ENCODE data around the gene GPS1. TPM values are rescaled to one million over a fixed set of nuclear protein-coding genes. Genes with fewer than 3 reads are reported as not detected.

The GPS1 gene
- total RNA-seq, 2 donors from 2014 or later = 112 to 114 TPM

- peak overlapping the region; percentile 65 for H3K4me3 Mint-ChIP-seq
- H3K36me3 Mint-ChIP-seq = no peaks in the 10 kb centered on the region
- peaks cover 0 to 2% of the 10 kb centered on the region in 2 donors for H3K4me1 Mint-ChIP-seq (ENCODE audit: low read depth in 2 of 2)
- H3K9me3 Mint-ChIP-seq = no peaks in the 10 kb centered on the region
- H3K27me3 Mint-ChIP-seq = no peaks in the 10 kb centered on the region
- ATAC-seq = peak in 1 of 2 donors; percentile 2
- DNase-seq (ENCODE audit: low spot score) = peak; percentile 64
- peak overlapping the region; percentile 53 to 72 for H3K27ac Mint-ChIP-seq
Measured at GRCh38 chr17:82098939-82099763, 47.5 kb downstream of the GPS1 start.

GRCh38 chr17:82100502-82101298 lies 49.0 kb downstream of the GPS1 start:
- H3K4me3 Mint-ChIP-seq = no peak overlapping the region

GRCh38 chr17:82101301-82101715 lies 49.6 kb downstream of the GPS1 start:
- Mint-ChIP-seq H3K4me1 (ENCODE audit: low read depth in 2 of 2) (peaks cover 5 to 6% of the 10 kb centered on the region in 2 donors), H3K27ac (no peak overlapping the region), H3K27me3 (no peaks in the 10 kb centered on the region), H3K36me3 (no peaks in the 10 kb centered on the region), H3K4me3 (no peak overlapping the region), H3K9me3 (no peaks in the 10 kb centered on the region)
- ATAC-seq (no peak), DNase-seq (ENCODE audit: low spot score) (no peak)

More at GRCh38 chr17:82100502-82101298, 49.0 kb downstream of the GPS1 start:
- H3K36me3 Mint-ChIP-seq = no peaks in the 10 kb centered on the region
- H3K27ac Mint-ChIP-seq = no peak overlapping the region
- ATAC-seq (no peak), DNase-seq (ENCODE audit: low spot score) (no peak)
- no peaks in the 10 kb centered on the region for H3K27me3 Mint-ChIP-seq
- peaks cover 0 to 2% of the 10 kb centered on the region in 2 donors for H3K4me1 Mint-ChIP-seq (ENCODE audit: low read depth in 2 of 2)
- no peaks in the 10 kb centered on the region for H3K9me3 Mint-ChIP-seq

GRCh38 chr17:82101767-82102679 lies 50.3 kb downstream of the GPS1 start:
- peaks cover 8 to 10% of the 10 kb centered on the region in 2 donors for H3K4me1 Mint-ChIP-seq (ENCODE audit: low read depth in 2 of 2)
- no peak overlapping the region for H3K4me3 Mint-ChIP-seq
- H3K27ac Mint-ChIP-seq = peak overlapping the region in 1 of 2 donors; percentile 59
- no peaks in the 10 kb centered on the region for H3K27me3 Mint-ChIP-seq
- ATAC-seq = no peak
- H3K9me3 Mint-ChIP-seq = no peaks in the 10 kb centered on the region
- DNase-seq (ENCODE audit: low spot score) = no peak
- no peaks in the 10 kb centered on the region for H3K36me3 Mint-ChIP-seq

GRCh38 chr17:82103553-82104451 lies 52.1 kb downstream of the GPS1 start:
- no peak overlapping the region for H3K4me3 Mint-ChIP-seq
- H3K36me3 Mint-ChIP-seq = no peaks in the 10 kb centered on the region
- H3K9me3 Mint-ChIP-seq = no peaks in the 10 kb centered on the region
- no peak for ATAC-seq
- DNase-seq (ENCODE audit: low spot score) = no peak
- H3K27ac Mint-ChIP-seq = no peak overlapping the region
- H3K27me3 Mint-ChIP-seq = no peaks in the 10 kb centered on the region
- peaks cover 8 to 10% of the 10 kb centered on the region in 2 donors for H3K4me1 Mint-ChIP-seq (ENCODE audit: low read depth in 2 of 2)

GRCh38 chr17:82104797-82105416 lies 53.2 kb downstream of the GPS1 start:
- Mint-ChIP-seq H3K9me3 (no peaks in the 10 kb centered on the region), H3K36me3 (no peaks in the 10 kb centered on the region), H3K27ac (peak overlapping the region in 1 of 2 donors; percentile 95), H3K4me3 (peak overlapping the region; percentile 90), H3K27me3 (no peaks in the 10 kb centered on the region), H3K4me1 (ENCODE audit: low read depth in 2 of 2) (peaks cover 8 to 10% of the 10 kb centered on the region in 2 donors)
- ATAC-seq = no peak
- DNase-seq (ENCODE audit: low spot score) = no peak

GRCh38 chr17:82105417-82105881 lies 53.8 kb downstream of the GPS1 start:
- H3K9me3 Mint-ChIP-seq = no peaks in the 10 kb centered on the region
- H3K36me3 Mint-ChIP-seq = no peaks in the 10 kb centered on the region
- DNase-seq (ENCODE audit: low spot score) (no peak), ATAC-seq (no peak)
- no peaks in the 10 kb centered on the region for H3K27me3 Mint-ChIP-seq
- peaks cover 8 to 10% of the 10 kb centered on the region in 2 donors for H3K4me1 Mint-ChIP-seq (ENCODE audit: low read depth in 2 of 2)
- peak overlapping the region; percentile 90 for H3K4me3 Mint-ChIP-seq
- H3K27ac Mint-ChIP-seq = peak overlapping the region; percentile 95 to 96

- peak overlapping the region; percentile 95 to 96 for H3K27ac Mint-ChIP-seq
- H3K4me3 Mint-ChIP-seq = peak overlapping the region; percentile 90
- peak; percentile 80 for DNase-seq (ENCODE audit: low spot score)
- H3K9me3 Mint-ChIP-seq = no peaks in the 10 kb centered on the region
- peaks cover 8 to 10% of the 10 kb centered on the region in 2 donors for H3K4me1 Mint-ChIP-seq (ENCODE audit: low read depth in 2 of 2)
- H3K27me3 Mint-ChIP-seq = no peaks in the 10 kb centered on the region
- ATAC-seq = peak; percentile 92 to 94
- no peaks in the 10 kb centered on the region for H3K36me3 Mint-ChIP-seq
Measured at GRCh38 chr17:82105882-82106687, 54.4 kb downstream of the GPS1 start.

- Mint-ChIP-seq H3K27ac (peak overlapping the region; percentile 95 to 96), H3K4me3 (peak overlapping the region; percentile 90), H3K4me1 (ENCODE audit: low read depth in 2 of 2) (peaks cover 8 to 10% of the 10 kb centered on the region in 2 donors), H3K36me3 (no peaks in the 10 kb centered on the region), H3K27me3 (no peaks in the 10 kb centered on the region), H3K9me3 (no peaks in the 10 kb centered on the region)
- DNase-seq (ENCODE audit: low spot score) (peak; percentile 50), ATAC-seq (no peak)
Measured at GRCh38 chr17:82106688-82107305, 55.1 kb downstream of the GPS1 start.
